Smooth muscle cell (in vitro differentiated cells): Measurements from ENCODE around the gene PKNOX2. TPM values are rescaled to one million over a fixed set of nuclear protein-coding genes. Genes with fewer than 3 reads are reported as not detected.

ENCODE experiments used
- DNase-seq: peaks from one replicate; lab custom pipeline; 2025; ENCODE audit not compliant: unreplicated experiment; lab: John Stamatoyannopoulos, UW
- H2AFZ ChIP-seq: fragments of 200-600 bp; sonication (generic); 2 replicates; pipeline ENCODE4 v1.6.0; 2016; ENCODE audit warnings: antibody characterized with exemption, low read depth, mild to moderate bottlenecking
- H3F3A ChIP-seq: fragments of 200-600 bp; sonication (generic); 2 replicates; pipeline ENCODE4 v1.6.0; 2017; ENCODE audit warnings: antibody characterized with exemption, low read depth
- H3K27ac ChIP-seq: fragments of 200-600 bp; sonication (generic); 2 replicates; pipeline ENCODE4 v1.5.1; 2016; ENCODE audit warnings: low read depth, mild to moderate bottlenecking
- H3K27me3 ChIP-seq: fragments of 200-600 bp; sonication (generic); 2 replicates; pipeline ENCODE4 v1.6.1; 2016; ENCODE audit warnings: low read depth, mild to moderate bottlenecking
- H3K36me3 ChIP-seq: fragments of 200-600 bp; sonication (generic); 2 replicates; pipeline ENCODE4 v1.5.1; 2016; ENCODE audit warnings: low read depth
- H3K4me1 ChIP-seq: fragments of 200-600 bp; sonication (generic); 2 replicates; pipeline ENCODE4 v1.5.1; 2016; ENCODE audit warnings: low read depth
- H3K4me2 ChIP-seq: fragments of 200-600 bp; sonication (generic); 2 replicates; pipeline ENCODE4 v1.6.0; 2016; ENCODE audit warnings: mild to moderate bottlenecking
- H3K4me3 ChIP-seq: fragments of 200-600 bp; sonication (generic); 2 replicates; pipeline ENCODE4 v1.5.1; 2016; ENCODE audit warnings: mild to moderate bottlenecking
- H3K79me2 ChIP-seq: fragments of 200-600 bp; sonication (generic); 2 replicates; pipeline ENCODE4 v1.6.0; 2016; ENCODE audit warnings: low read depth, mild to moderate bottlenecking
- H3K9ac ChIP-seq: fragments of 200-600 bp; sonication (generic); 2 replicates; pipeline ENCODE4 v1.6.0; 2016; ENCODE audit warnings: low read depth
- H3K9me3 ChIP-seq: fragments of 200-600 bp; sonication (generic); replicated peaks from 2 replicates; pipeline ENCODE4 v1.5.1; 2016; ENCODE audit warnings: low read depth
- H4K20me1 ChIP-seq: fragments of 200-600 bp; sonication (generic); 2 replicates; pipeline ENCODE4 v1.6.0; 2016; ENCODE audit warnings: low read depth
- CTCF ChIP-seq: fragments of 200-600 bp; sonication (generic); IDR thresholded peaks from 2 replicates; pipeline ENCODE4 v1.5.1; 2017; ENCODE audit warnings: borderline replicate concordance, mild to moderate bottlenecking, antibody characterized with exemption; ENCODE audit not compliant: insufficient read depth, poor library complexity, severe bottlenecking
- WGBS: methylation state at CpG from one replicate; pipeline ENCODE4 v1.1.7; 2016; ENCODE audit warnings: low lambda C conversion rate; 5-methylcytosine and 5-hydroxymethylcytosine counted together
- polyA plus RNA-seq: library from polyadenylated mRNA; unstranded; fragments of >200 nt; fragmentation: Nextera tagmentation; extraction: Ambion mirVana; gene quantifications from 2 replicates; pipeline ENCODE4 v1.2.1, GENCODE V29; 2016
- total RNA-seq: library from RNA; depleted of rRNA; stranded (reverse); fragments of >200 nt; gene quantifications from 2 replicates; pipeline ENCODE4 v1.2.3, GENCODE V29; 2014

The PKNOX2 gene
- total and polyA plus RNA-seq, 2 experiments from 2014 or later: 7.2 to 7.9 TPM

- Histone ChIP-seq H3K27me3 (no peaks in the 10 kb centered on the region), H2AFZ (no peak overlapping the region), H3K79me2 (no peaks in the 10 kb centered on the region), H3K4me3 (no peak overlapping the region), H3F3A (no peaks in the 10 kb centered on the region), H4K20me1 (no peaks in the 10 kb centered on the region), H3K9me3 (no peaks in the 10 kb centered on the region), H3K4me2 (no peak overlapping the region), H3K9ac (no peak overlapping the region), H3K27ac (no peak overlapping the region), H3K4me1 (no peaks in the 10 kb centered on the region), H3K36me3 (no peaks in the 10 kb centered on the region)
- no peak for TF ChIP-seq CTCF
- no peak for DNase-seq
- 92% methylated on average over 6 of the region's 6 CpGs for WGBS
These were observed 295.7 kb downstream of the PKNOX2 start for GRCh38 chr11:125460275-125460674.

- Histone ChIP-seq H3K4me1 (peaks cover 4% of the 10 kb centered on the region), H3K9me3 (no peaks in the 10 kb centered on the region), H3K4me2 (no peak overlapping the region), H3K27me3 (no peaks in the 10 kb centered on the region), H3F3A (no peaks in the 10 kb centered on the region), H3K79me2 (no peaks in the 10 kb centered on the region), H3K4me3 (no peak overlapping the region), H2AFZ (no peak overlapping the region), H4K20me1 (no peaks in the 10 kb centered on the region), H3K9ac (no peak overlapping the region), H3K27ac (no peak overlapping the region), H3K36me3 (no peaks in the 10 kb centered on the region)
- DNase-seq: no peak
- TF ChIP-seq CTCF: no peak
- WGBS: 87% methylated on average over 5 of the region's 5 CpGs
These were observed 299.2 kb downstream of the PKNOX2 start for GRCh38 chr11:125463590-125464269.

GRCh38 chr11:125464270-125464662 lies 299.7 kb downstream of the PKNOX2 start:
- WGBS: 74% methylated on average over 4 of the region's 4 CpGs
- no peak for DNase-seq
- Histone ChIP-seq H3K4me1 (peaks cover 4% of the 10 kb centered on the region), H3K79me2 (no peaks in the 10 kb centered on the region), H3K27me3 (no peaks in the 10 kb centered on the region), H3F3A (no peaks in the 10 kb centered on the region), H2AFZ (no peak overlapping the region), H3K9me3 (no peaks in the 10 kb centered on the region), H3K4me2 (no peak overlapping the region), H3K36me3 (no peaks in the 10 kb centered on the region), H3K27ac (no peak overlapping the region), H3K4me3 (no peak overlapping the region), H4K20me1 (no peaks in the 10 kb centered on the region), H3K9ac (no peak overlapping the region)
- no peak for TF ChIP-seq CTCF

GRCh38 chr11:125464666-125465065 lies 300.1 kb downstream of the PKNOX2 start:
- H3K27ac ChIP-seq: no peak overlapping the region
- no peak overlapping the region for H2AFZ ChIP-seq
- H3F3A ChIP-seq: no peaks in the 10 kb centered on the region
- no peak overlapping the region for H3K4me3 ChIP-seq
- H3K4me2 ChIP-seq: no peak overlapping the region
- H4K20me1 ChIP-seq: no peaks in the 10 kb centered on the region
- H3K9ac ChIP-seq: no peak overlapping the region
- DNase-seq: no peak
- H3K4me1 ChIP-seq: peaks cover 4% of the 10 kb centered on the region
- no peaks in the 10 kb centered on the region for H3K9me3 ChIP-seq
- 96% methylated on average over 8 of the region's 8 CpGs for WGBS
- H3K36me3 ChIP-seq: no peaks in the 10 kb centered on the region
- H3K27me3 ChIP-seq: no peaks in the 10 kb centered on the region
- no peaks in the 10 kb centered on the region for H3K79me2 ChIP-seq
- TF ChIP-seq CTCF: no peak
